NCI-H2107 (cell line): ENCODE data around the gene MXRA7.
"Not testable (repeated sequence)": the region's sequence is repeated elsewhere in the genome, so short reads cannot be mapped to it uniquely, and the experiment has no call there.

ENCODE experiments used
- DNase-seq: peaks from one replicate; lab custom pipeline; 2025; lab: John Stamatoyannopoulos, UW

MXRA7 gene

GRCh38 chr17:76716146-76716838 lies 5.5 kb upstream of the MXRA7 start:
- no peak for DNase-seq

- DNase-seq: no peak
These were observed 4.7 kb upstream of the MXRA7 start for GRCh38 chr17:76715496-76715830.

GRCh38 chr17:76714822-76715495 lies 4.2 kb upstream of the MXRA7 start:
- no peak for DNase-seq

- no peak for DNase-seq
These were observed 3.6 kb upstream of the MXRA7 start for GRCh38 chr17:76714336-76714735.

- no peak for DNase-seq
These were observed 3.0 kb upstream of the MXRA7 start for GRCh38 chr17:76713765-76714164.

- not testable (repeated sequence) for DNase-seq
These were observed 1.6 kb upstream of the MXRA7 start for GRCh38 chr17:76712321-76712720.

GRCh38 chr17:76709951-76710862 lies 558 bp downstream of the MXRA7 start:
- not testable (repeated sequence) for DNase-seq

- no peak for DNase-seq
These were observed 1.5 kb downstream of the MXRA7 start for GRCh38 chr17:76709077-76709950.

GRCh38 chr17:76707985-76708807 lies 2.6 kb downstream of the MXRA7 start:
- DNase-seq: no peak

GRCh38 chr17:76706817-76707216 lies 3.9 kb downstream of the MXRA7 start:
- DNase-seq: no peak

GRCh38 chr17:76704805-76705204 lies 6.0 kb downstream of the MXRA7 start:
- no peak for DNase-seq

GRCh38 chr17:76702941-76703637 lies 7.7 kb downstream of the MXRA7 start:
- DNase-seq: no peak

GRCh38 chr17:76702076-76702475 lies 8.7 kb downstream of the MXRA7 start:
- no peak for DNase-seq

- DNase-seq: no peak
These were observed 9.2 kb downstream of the MXRA7 start for GRCh38 chr17:76701471-76701967.

GRCh38 chr17:76700617-76701470 lies 9.9 kb downstream of the MXRA7 start:
- no peak for DNase-seq

GRCh38 chr17:76700270-76700616 lies 10.5 kb downstream of the MXRA7 start:
- DNase-seq: no peak

GRCh38 chr17:76698466-76698977 lies 12.2 kb downstream of the MXRA7 start:
- DNase-seq: not testable (repeated sequence)

GRCh38 chr17:76697702-76698465 lies 12.9 kb downstream of the MXRA7 start:
- DNase-seq: no peak
